HEK293 (cell line): ENCODE results near the gene ZNF318.

Experiments
- CTCF ChIA-PET: fragments of 350-600 bp; formaldehyde crosslinking; extraction: SDS; loops from one replicate; lab custom pipeline; 2021; ENCODE audit warnings: antibody characterized with exemption; lab: Yijun Ruan, JAX
- POLR2A ChIA-PET: fragments of 300-600 bp; formaldehyde crosslinking; extraction: SDS; loops from one replicate; lab custom pipeline; 2020; ENCODE audit warnings: antibody characterized with exemption, inconsistent platforms; lab: Yijun Ruan, JAX
- H3K27ac ChIP-seq: fragments of 200-500 bp; sonication (Bioruptor generic); 2 replicates; pipeline ENCODE4 v1.5.1; 2014; ENCODE audit warnings: low read depth, low read length, control low read depth, inconsistent platforms; ENCODE audit errors: extremely low read depth
- H3K36me3 ChIP-seq, 2 experiments: fragments of 200-500 bp in 1 of 2; sonication (Bioruptor generic) in 1 of 2; 1 replicate in 1 of 2; 2 replicates in 1 of 2; pipeline ENCODE4 v1.5.1; 2014 to 2017; ENCODE audit warnings: inconsistent platforms in 2 of 2, low read length in 2 of 2; ENCODE audit not compliant: control insufficient read depth in 2 of 2, insufficient read depth in 1 of 2
- H3K4me1 ChIP-seq: fragments of 200-500 bp; sonication (Bioruptor generic); 2 replicates; pipeline ENCODE4 v1.5.1; 2014; ENCODE audit warnings: mild to moderate bottlenecking, low read length, inconsistent platforms; ENCODE audit not compliant: control insufficient read depth, insufficient read depth
- H3K4me3 ChIP-seq: 2 replicates; pipeline ENCODE4 v1.5.1; 2011; ENCODE audit warnings: low read depth, mild to moderate bottlenecking, control low read depth, low read length, moderate library complexity
- H3K9me3 ChIP-seq: fragments of 200-500 bp; sonication (Bioruptor generic); 2 replicates; pipeline ENCODE4 v1.5.1; 2014; ENCODE audit warnings: low read depth, low read length, inconsistent platforms; ENCODE audit not compliant: control insufficient read depth, insufficient read depth
- AEBP2 ChIP-seq: fragments of 450-650 bp; formaldehyde crosslinking; IDR thresholded peaks from 2 replicates; pipeline ENCODE4 v1.5.1; 2016; ENCODE audit warnings: missing biosample characterization, missing genetic modification characterization, borderline replicate concordance
- CTCF ChIP-seq: fragments of 450-650 bp; formaldehyde crosslinking; IDR thresholded peaks from 2 replicates; pipeline ENCODE4 v1.5.1; 2016; ENCODE audit warnings: missing biosample characterization, missing genetic modification characterization
- ELK4 ChIP-seq: IDR thresholded peaks from 2 replicates; pipeline ENCODE4 v1.6.1; 2011; ENCODE audit warnings: mild to moderate bottlenecking, low read depth, low read length, borderline replicate concordance
- GFI1B ChIP-seq: fragments of 450-650 bp; formaldehyde crosslinking; IDR thresholded peaks from 2 replicates; pipeline ENCODE4 v1.5.1; 2016; ENCODE audit warnings: missing biosample characterization, missing genetic modification characterization
- HIC1 ChIP-seq: fragments of 450-650 bp; formaldehyde crosslinking; IDR thresholded peaks from 2 replicates; pipeline ENCODE4 v1.5.1; 2016; ENCODE audit warnings: missing biosample characterization, missing genetic modification characterization
- OSR2 ChIP-seq: fragments of 450-650 bp; formaldehyde crosslinking; IDR thresholded peaks from 2 replicates; pipeline ENCODE4 v1.5.1; 2016; ENCODE audit warnings: missing biosample characterization, missing genetic modification characterization
- OVOL3 ChIP-seq: fragments of 450-650 bp; formaldehyde crosslinking; IDR thresholded peaks from 2 replicates; pipeline ENCODE4 v1.5.1; 2016; ENCODE audit warnings: missing biosample characterization, missing genetic modification characterization
- PRDM1 ChIP-seq: fragments of 450-650 bp; formaldehyde crosslinking; IDR thresholded peaks from 2 replicates; pipeline ENCODE4; 2016; ENCODE audit warnings: missing biosample characterization, missing genetic modification characterization
- REPIN1 ChIP-seq: fragments of 450-650 bp; formaldehyde crosslinking; IDR thresholded peaks from 2 replicates; pipeline ENCODE4 v1.5.1; 2017; ENCODE audit warnings: missing biosample characterization, missing genetic modification characterization, low read depth
- SALL2 ChIP-seq: fragments of 450-650 bp; formaldehyde crosslinking; IDR thresholded peaks from 2 replicates; pipeline ENCODE4 v1.5.0; 2017; ENCODE audit warnings: missing biosample characterization, mild to moderate bottlenecking, missing genetic modification characterization, borderline replicate concordance
- ZBTB1 ChIP-seq: fragments of 450-650 bp; formaldehyde crosslinking; IDR thresholded peaks from 2 replicates; pipeline ENCODE4 v1.5.1; 2016; ENCODE audit warnings: missing biosample characterization, missing genetic modification characterization
- ZBTB49 ChIP-seq: fragments of 450-650 bp; formaldehyde crosslinking; IDR thresholded peaks from 2 replicates; pipeline ENCODE4 v1.5.1; 2016; ENCODE audit warnings: missing biosample characterization, missing genetic modification characterization, low read depth
- ZNF16 ChIP-seq: fragments of 450-650 bp; formaldehyde crosslinking; IDR thresholded peaks from 2 replicates; pipeline ENCODE4 v1.5.1; 2016; ENCODE audit warnings: low read depth, missing biosample characterization, missing genetic modification characterization
- ZNF37A ChIP-seq: fragments of 450-650 bp; IDR thresholded peaks from 2 replicates; pipeline ENCODE4 v1.5.1; 2018; ENCODE audit warnings: missing biosample characterization, missing genetic modification characterization
- ZNF692 ChIP-seq: fragments of 450-650 bp; formaldehyde crosslinking; IDR thresholded peaks from 2 replicates; pipeline ENCODE4 v1.5.1; 2016; ENCODE audit warnings: missing biosample characterization, missing genetic modification characterization
- ZSCAN18 ChIP-seq: fragments of 450-650 bp; formaldehyde crosslinking; IDR thresholded peaks from 2 replicates; pipeline ENCODE4 v1.5.1; 2016; ENCODE audit warnings: missing biosample characterization, missing genetic modification characterization

Gene ZNF318

GRCh38 chr6:43405354-43405753 lies 35.9 kb upstream of the ZNF318 start (continued):
- no peak for TF ChIP-seq ZBTB49
- TF ChIP-seq ELK4: no peak
- TF ChIP-seq, all 188 proteins: peak for 0

GRCh38 chr6:43402820-43403219 lies 33.4 kb upstream of the ZNF318 start:
- Histone ChIP-seq H3K27ac (no peak overlapping the region), H3K36me3 (peaks cover 0 to 81% of the 10 kb centered on the region in 2 experiments; a peak in 1 of 3 replicates), H3K9me3 (no peaks in the 10 kb centered on the region), H3K4me1 (no peaks in the 10 kb centered on the region), H3K4me3 (no peak overlapping the region)
- POLR2A ChIA-PET: interaction anchor here (0.9 kb wide), 1 partner anchor 33 kb away, joined by 3 read pairs; the partner anchor contains the start of gene ZNF318
- TF ChIP-seq ELK4 (no peak), ZNF37A (tag by site-specific recombination) (no peak), ZSCAN18 (tag by site-specific recombination) (no peak), GFI1B (tag by site-specific recombination) (no peak), PRDM1 (tag by site-specific recombination) (no peak), SALL2 (tag by site-specific recombination) (no peak), CTCF (tag by site-specific recombination) (no peak), AEBP2 (tag by site-specific recombination) (no peak), ZBTB49 (no peak), ZNF16 (no peak), OSR2 (tag by site-specific recombination) (no peak), ZBTB1 (tag by site-specific recombination) (no peak), ZNF692 (no peak), REPIN1 (tag by site-specific recombination) (no peak), HIC1 (tag by site-specific recombination) (no peak), OVOL3 (tag by site-specific recombination) (no peak)
- CTCF ChIA-PET: interaction anchor here (0.6 to 1.6 kb wide), 6 partner anchors 48 to 456 kb away, joined by 3 to 4 read pairs (median 3); no protein-coding TSS in a partner anchor
